Progenitor cell of endocrine pancreas (in vitro differentiated cells): ENCODE measurements around the gene VWDE. TPM values are rescaled to one million over a fixed set of nuclear protein-coding genes. Genes with fewer than 3 reads are reported as not detected.

ENCODE experiments used
- DNase-seq: peaks from one replicate; pipeline ENCODE4 v3.0.0; 2021; ENCODE audit warnings: low spot score; ENCODE audit not compliant: unreplicated experiment
- H3K27ac Mint-ChIP-seq: 2 replicates; pipeline ENCODE4 v1.8.0; 2021; ENCODE audit warnings: mild to moderate bottlenecking, moderate library complexity, mixed read lengths
- H3K27me3 Mint-ChIP-seq: 2 replicates; pipeline ENCODE4 v1.8.0; 2021; ENCODE audit warnings: mixed read lengths
- H3K36me3 Mint-ChIP-seq: 2 replicates; pipeline ENCODE4 v1.8.0; 2022; ENCODE audit warnings: mixed read lengths; ENCODE audit not compliant: insufficient read depth
- H3K4me1 Mint-ChIP-seq: 2 replicates; pipeline ENCODE4 v1.8.0; 2021; ENCODE audit warnings: low read depth, mixed read lengths
- H3K4me3 Mint-ChIP-seq: 2 replicates; pipeline ENCODE4 v1.8.0; 2021; ENCODE audit warnings: low read depth, mild to moderate bottlenecking, moderate library complexity, mixed read lengths
- H3K9me3 Mint-ChIP-seq: 2 replicates; pipeline ENCODE4 v1.8.0; 2021; ENCODE audit warnings: low read depth, mixed read lengths
- total RNA-seq: library from RNA; stranded (reverse); gene quantifications from 2 replicates; pipeline ENCODE4 v1.2.1, GENCODE V29; 2021
- TF ChIP-seq, protein P1 (sequence below): fragments of 200-600 bp; sonication (generic); IDR thresholded peaks from one replicate; pipeline ENCODE4 v1.5.0; 2021; ENCODE audit warnings: antibody characterized with exemption, mild to moderate bottlenecking; ENCODE audit not compliant: unreplicated experiment

Gene VWDE
- total RNA-seq, 1 donor from 2014 or later: 5.8 TPM

DNA sequence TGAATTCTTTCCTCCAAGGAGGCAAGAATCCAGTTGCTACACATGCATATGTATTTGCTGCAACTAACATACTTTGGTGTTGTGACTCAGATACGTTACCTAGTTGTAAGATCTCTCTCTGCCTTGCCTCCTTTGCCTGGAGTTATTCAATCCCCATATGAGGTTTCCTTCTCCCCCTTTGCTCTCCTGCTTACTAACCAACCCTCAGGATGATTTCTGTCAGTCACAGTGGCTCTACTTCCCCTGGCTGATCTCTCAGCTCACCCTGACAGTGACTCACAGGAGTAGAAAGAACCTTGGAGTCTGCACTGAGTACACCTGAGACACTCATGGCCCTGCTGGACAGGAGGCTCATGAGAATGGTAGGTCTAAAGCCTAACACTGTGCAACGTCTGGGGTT is 100.6 kb downstream of the VWDE start:
- H3K4me1 Mint-ChIP-seq: no peaks in the 10 kb centered on the region
- no peak for DNase-seq
- TF ChIP-seq, protein P1, sequence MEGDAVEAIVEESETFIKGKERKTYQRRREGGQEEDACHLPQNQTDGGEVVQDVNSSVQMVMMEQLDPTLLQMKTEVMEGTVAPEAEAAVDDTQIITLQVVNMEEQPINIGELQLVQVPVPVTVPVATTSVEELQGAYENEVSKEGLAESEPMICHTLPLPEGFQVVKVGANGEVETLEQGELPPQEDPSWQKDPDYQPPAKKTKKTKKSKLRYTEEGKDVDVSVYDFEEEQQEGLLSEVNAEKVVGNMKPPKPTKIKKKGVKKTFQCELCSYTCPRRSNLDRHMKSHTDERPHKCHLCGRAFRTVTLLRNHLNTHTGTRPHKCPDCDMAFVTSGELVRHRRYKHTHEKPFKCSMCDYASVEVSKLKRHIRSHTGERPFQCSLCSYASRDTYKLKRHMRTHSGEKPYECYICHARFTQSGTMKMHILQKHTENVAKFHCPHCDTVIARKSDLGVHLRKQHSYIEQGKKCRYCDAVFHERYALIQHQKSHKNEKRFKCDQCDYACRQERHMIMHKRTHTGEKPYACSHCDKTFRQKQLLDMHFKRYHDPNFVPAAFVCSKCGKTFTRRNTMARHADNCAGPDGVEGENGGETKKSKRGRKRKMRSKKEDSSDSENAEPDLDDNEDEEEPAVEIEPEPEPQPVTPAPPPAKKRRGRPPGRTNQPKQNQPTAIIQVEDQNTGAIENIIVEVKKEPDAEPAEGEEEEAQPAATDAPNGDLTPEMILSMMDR: no peak
- no peaks in the 10 kb centered on the region for H3K27me3 Mint-ChIP-seq
- no peak overlapping the region for H3K4me3 Mint-ChIP-seq
- H3K36me3 Mint-ChIP-seq: no peaks in the 10 kb centered on the region
- H3K27ac Mint-ChIP-seq: no peak overlapping the region
- no peaks in the 10 kb centered on the region for H3K9me3 Mint-ChIP-seq

- no peak for DNase-seq
- Mint-ChIP-seq H3K27me3 (no peaks in the 10 kb centered on the region), H3K36me3 (no peaks in the 10 kb centered on the region), H3K9me3 (no peaks in the 10 kb centered on the region), H3K27ac (no peak overlapping the region), H3K4me3 (no peak overlapping the region), H3K4me1 (peaks cover 2% of the 10 kb centered on the region)
- TF ChIP-seq, protein P1: no peak
Observed at GRCh38 chr7:12300415-12300814, 103.2 kb downstream of the VWDE start.

- no peak overlapping the region for H3K4me3 Mint-ChIP-seq
- H3K27me3 Mint-ChIP-seq: no peaks in the 10 kb centered on the region
- H3K9me3 Mint-ChIP-seq: no peaks in the 10 kb centered on the region
- H3K36me3 Mint-ChIP-seq: no peaks in the 10 kb centered on the region
- TF ChIP-seq, protein P1: no peak
- DNase-seq: no peak
- H3K4me1 Mint-ChIP-seq: peaks cover 2% of the 10 kb centered on the region
- no peak overlapping the region for H3K27ac Mint-ChIP-seq
Observed at GRCh38 chr7:12299367-12299766, 104.3 kb downstream of the VWDE start.

- Mint-ChIP-seq H3K36me3 (no peaks in the 10 kb centered on the region), H3K27me3 (no peaks in the 10 kb centered on the region), H3K4me3 (no peak overlapping the region), H3K27ac (no peak overlapping the region), H3K9me3 (no peaks in the 10 kb centered on the region), H3K4me1 (peaks cover 2% of the 10 kb centered on the region)
- no peak for DNase-seq
- TF ChIP-seq, protein P1: no peak
Observed at GRCh38 chr7:12297283-12298108, 106.2 kb downstream of the VWDE start.

GRCh38 chr7:12296051-12296570 is 107.6 kb downstream of the VWDE start:
- TF ChIP-seq, protein P1: no peak
- no peak overlapping the region for H3K4me3 Mint-ChIP-seq
- peak overlapping the region; percentile 59 for H3K27ac Mint-ChIP-seq
- DNase-seq: no peak
- H3K27me3 Mint-ChIP-seq: no peaks in the 10 kb centered on the region
- H3K36me3 Mint-ChIP-seq: no peaks in the 10 kb centered on the region
- peaks cover 2% of the 10 kb centered on the region for H3K9me3 Mint-ChIP-seq
- H3K4me1 Mint-ChIP-seq: peaks cover 2% of the 10 kb centered on the region
